ENCODE measurements around the gene FLRT1.

Gene FLRT1

DNA sequence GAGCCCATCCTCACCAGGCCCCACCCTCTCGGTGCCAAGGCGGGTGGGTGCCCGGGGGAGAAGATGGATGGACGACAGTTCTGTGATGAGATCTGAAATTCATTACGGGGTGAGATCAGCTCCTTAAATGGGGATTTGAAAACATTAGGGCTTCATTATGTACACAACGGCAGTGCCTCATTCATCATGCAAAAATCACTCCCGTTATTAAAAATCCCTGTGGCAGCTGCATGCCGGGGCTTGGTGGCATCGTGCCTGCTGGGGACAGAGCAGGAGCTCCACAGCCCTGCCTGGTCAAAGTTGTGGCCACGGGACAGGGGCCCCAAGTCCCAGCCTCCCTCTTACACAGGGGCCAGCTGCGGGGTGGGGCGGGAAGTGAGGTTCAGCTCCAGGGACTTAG lies 29.3 kb upstream of the FLRT1 start:
- no peak for DNase-seq (ENCODE audit: low spot score)

GRCh38 chr11:64007160-64007628 lies 28.5 kb upstream of the FLRT1 start:
- DNase-seq (ENCODE audit: low spot score): no peak

DNA sequence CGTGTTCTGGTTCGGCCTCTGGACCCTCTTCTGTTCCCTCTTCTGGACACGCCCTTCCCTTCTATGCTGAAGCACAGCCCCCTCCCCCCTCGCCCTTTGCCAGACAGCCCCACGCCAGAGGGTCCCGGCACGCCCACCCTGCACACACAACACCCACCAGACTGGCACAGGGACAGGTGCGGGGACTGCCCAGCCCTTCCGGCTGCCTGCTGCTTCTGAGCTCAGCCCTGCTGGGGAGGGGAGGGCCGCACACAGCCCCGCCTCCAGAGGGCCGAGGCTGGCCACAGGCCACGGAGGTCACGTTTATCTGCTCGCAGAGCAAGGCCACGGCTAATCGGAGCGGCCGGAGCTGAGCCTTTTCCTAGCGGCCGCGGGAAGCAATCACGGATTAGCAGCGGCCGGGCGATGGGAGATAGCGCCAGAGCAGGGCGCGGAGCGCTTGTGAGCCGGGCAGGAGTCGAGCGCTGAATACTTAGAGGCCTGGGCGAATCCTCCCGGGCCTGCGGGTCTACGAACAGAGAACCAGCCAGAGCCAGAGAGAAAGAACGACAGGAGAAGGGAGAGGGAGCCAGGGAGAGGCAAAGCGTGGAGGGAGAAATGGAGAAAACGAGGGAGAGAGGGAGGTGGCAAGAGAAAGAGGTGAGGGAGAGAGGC lies 28.0 kb upstream of the FLRT1 start:
- no peak for DNase-seq (ENCODE audit: low spot score)

DNA sequence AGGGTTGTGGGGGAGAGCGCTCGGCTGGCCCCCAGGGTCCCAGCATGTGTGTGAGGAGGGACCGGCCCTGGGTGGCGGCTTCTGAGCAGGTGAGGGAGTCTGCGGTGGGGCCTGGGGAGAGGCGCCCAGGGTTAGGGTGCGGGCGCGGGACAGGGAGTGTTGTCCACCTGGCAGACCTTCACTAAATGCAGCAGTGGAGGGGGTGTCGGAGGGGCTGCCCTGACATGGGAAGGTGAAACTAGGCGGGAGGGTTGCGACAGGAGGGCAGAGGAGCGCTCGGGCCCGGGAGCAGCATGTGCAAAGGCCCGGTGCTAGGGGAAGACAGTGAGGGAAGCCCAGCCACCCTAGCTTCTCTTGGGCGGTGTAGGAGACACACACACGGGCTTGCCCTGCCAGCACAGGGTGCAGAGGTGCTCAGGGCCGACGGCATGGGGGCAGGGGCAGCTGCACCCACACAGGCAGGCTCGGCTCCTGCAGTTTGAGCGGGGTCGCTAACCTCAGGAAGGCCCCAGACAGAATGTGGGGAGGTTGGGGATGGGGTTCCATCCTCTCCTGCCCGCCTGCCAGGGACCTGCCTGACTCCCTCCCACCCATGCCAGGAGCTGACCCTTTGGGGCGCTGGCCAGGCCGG lies 27.3 kb upstream of the FLRT1 start:
- no peak for DNase-seq (ENCODE audit: low spot score)

- DNase-seq (ENCODE audit: low spot score): no peak
These were observed 26.7 kb upstream of the FLRT1 start for GRCh38 chr11:64008914-64009633.

- DNase-seq (ENCODE audit: low spot score): no peak
These were observed 26.0 kb upstream of the FLRT1 start for GRCh38 chr11:64009710-64010109.

GRCh38 chr11:64010783-64011182 lies 24.9 kb upstream of the FLRT1 start:
- DNase-seq (ENCODE audit: low spot score): no peak

- no peak for DNase-seq (ENCODE audit: low spot score)
These were observed 24.4 kb upstream of the FLRT1 start for GRCh38 chr11:64011371-64011770.

- DNase-seq (ENCODE audit: low spot score): no peak
These were observed 22.4 kb upstream of the FLRT1 start for GRCh38 chr11:64013141-64013896.

DNA sequence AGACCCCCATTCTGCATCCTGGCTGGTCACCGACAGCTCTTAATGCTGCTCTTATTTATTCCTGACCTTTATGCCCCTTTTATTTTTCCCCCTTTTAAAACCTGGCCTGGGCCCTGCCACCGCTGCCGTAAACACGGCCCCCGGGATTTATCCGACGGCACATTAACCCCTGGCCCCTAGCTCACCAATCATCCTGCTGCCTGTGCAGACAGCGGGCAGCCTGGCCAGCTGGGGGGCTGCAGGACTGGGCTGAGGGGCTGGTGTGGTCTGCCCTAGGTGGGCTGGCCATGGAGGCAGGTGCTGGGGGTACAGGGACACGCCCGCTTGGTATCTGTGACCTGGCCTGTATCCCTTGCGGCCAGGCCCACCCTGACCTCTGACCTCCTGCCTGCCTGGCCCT lies 21.4 kb upstream of the FLRT1 start:
- no peak for DNase-seq (ENCODE audit: low spot score)

- DNase-seq (ENCODE audit: low spot score): no peak
These were observed 20.2 kb upstream of the FLRT1 start for GRCh38 chr11:64015510-64015909.

DNA sequence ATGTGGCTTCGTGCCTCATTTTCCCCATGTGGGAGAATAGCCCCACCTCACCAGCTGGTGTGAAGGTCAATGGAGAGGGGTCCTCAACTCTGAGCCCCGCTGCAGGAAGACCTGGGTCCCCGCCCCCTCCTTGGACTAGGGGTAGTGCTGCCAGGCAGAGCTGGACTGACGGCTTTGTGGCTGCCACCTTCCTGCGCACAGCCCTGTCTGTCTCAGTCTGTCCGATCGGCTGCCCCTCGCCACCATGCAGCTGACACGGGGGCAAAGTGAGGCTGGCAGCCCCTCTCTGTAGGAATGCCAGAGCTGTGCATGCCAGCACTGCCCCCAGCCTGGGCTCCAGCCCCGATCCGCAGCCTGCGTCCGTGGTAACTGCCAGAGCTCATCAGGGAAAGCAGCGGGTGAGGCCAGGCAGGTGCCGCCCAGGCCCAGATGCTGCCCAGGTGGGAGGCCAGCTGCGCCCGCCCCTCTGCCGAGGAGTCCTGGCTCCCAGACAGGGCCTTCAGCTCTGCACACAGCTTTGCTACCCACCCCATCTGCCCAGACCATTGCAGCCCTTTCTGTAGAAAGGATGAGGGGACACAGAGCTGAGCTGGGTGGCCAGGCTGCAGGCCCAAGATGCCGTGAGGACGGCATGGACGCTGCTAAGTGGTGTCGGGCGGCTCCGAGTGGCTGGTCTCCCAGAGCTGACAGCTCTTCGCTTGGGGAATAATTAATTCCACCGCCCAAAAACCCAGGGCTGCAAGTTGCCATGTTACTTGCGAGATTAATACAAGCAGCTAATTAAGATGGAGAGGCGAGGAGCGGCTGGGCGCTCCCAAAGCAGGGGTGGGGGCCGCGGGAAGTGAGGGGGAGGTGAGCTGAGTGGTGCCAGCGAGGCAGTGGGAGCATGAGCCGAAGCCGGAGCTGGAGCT lies 19.5 kb upstream of the FLRT1 start:
- no peak for DNase-seq (ENCODE audit: low spot score)

- DNase-seq (ENCODE audit: low spot score): no peak
These were observed 17.8 kb upstream of the FLRT1 start for GRCh38 chr11:64017945-64018224.

- no peak for DNase-seq (ENCODE audit: low spot score)
These were observed 17.4 kb upstream of the FLRT1 start for GRCh38 chr11:64018310-64018709.

- no peak for DNase-seq (ENCODE audit: low spot score)
These were observed 16.4 kb upstream of the FLRT1 start for GRCh38 chr11:64019106-64020037.

- DNase-seq (ENCODE audit: low spot score): no peak
These were observed 14.6 kb upstream of the FLRT1 start for GRCh38 chr11:64020976-64021756.

DNA sequence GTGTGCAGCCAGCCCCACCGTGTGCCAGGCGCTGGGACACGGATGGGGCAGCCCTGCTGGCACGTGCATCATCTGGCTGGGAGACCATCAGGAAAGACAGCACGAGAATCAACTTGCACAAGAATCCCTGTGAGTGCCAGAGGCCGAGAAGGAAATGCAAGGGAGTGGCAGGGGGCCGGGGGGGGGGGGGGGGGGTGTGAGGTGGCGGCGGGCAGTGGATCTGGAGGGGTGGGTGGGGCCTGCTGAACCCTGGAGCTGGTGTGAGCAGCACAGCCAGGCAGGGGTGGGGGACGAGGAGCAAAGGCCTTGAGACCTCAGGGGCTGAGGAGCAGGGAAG lies 14.0 kb upstream of the FLRT1 start:
- DNase-seq (ENCODE audit: low spot score): no peak

GRCh38 chr11:64022125-64022784 lies 13.5 kb upstream of the FLRT1 start:
- DNase-seq (ENCODE audit: low spot score): no peak
